ENCODE results near the gene COL5A3.

The COL5A3 gene

DNA sequence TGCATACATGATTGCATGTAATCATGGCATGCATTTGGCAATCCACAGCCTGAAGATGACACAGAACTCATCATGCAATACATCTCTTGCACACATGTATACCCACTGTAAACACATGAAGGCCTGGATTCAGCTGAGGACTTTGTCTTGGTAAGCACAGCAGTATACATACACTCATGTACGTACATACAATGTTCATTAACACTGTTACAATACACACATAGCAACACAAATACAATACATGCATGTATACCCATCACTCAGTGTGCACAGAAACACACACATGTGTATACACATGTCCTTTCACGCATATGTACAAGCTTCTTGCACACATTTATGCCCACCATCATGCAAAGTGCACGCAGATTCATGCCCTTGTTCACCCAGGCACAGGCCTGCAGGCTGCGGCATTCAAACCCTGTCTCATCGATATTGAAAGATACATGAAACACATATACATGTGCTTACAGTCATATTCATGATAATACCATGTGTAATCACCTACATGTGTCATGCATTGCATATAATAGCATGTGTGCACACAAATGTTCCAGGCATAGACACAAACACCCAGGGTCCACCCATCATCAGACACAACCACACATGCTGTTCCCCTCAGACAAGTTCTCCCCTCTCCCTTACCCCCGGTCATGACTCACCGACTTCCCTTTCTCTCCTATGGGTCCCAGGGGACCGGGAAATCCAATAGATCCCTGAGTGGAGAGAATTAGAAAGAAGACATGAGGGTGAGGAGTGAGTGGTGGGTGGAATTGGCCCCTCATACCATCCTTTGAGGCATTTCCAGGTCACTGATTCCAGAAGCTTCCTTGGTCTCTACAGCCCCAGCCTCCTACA is 28.7 kb downstream of the COL5A3 start:
- TF ChIP-seq RAD21 (IDR thresholded peaks at IDR 0.05; ENCODE audit: low read depth) (no peak), ZBTB7A (IDR thresholded peaks at IDR 0.05; ENCODE audit: low read depth) (no peak), CREB1 (IDR thresholded peaks at IDR 0.05; ENCODE audit: low read depth) (no peak), NFIC (IDR thresholded peaks at IDR 0.05) (no peak), TEAD4 (IDR thresholded peaks at IDR 0.05) (no peak), EP300 (IDR thresholded peaks at IDR 0.05; ENCODE audit: borderline replicate concordance) (no peak), EGR1 (IDR thresholded peaks at IDR 0.05) (no peak), YY1 (IDR thresholded peaks at IDR 0.05; ENCODE audit: low read depth) (no peak), CEBPB (IDR thresholded peaks at IDR 0.05) (no peak)
- TF ChIP-seq, protein P1, sequence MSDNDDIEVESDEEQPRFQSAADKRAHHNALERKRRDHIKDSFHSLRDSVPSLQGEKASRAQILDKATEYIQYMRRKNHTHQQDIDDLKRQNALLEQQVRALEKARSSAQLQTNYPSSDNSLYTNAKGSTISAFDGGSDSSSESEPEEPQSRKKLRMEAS (IDR thresholded peaks at IDR 0.05) = no peak
- TF ChIP-seq, protein P2, sequence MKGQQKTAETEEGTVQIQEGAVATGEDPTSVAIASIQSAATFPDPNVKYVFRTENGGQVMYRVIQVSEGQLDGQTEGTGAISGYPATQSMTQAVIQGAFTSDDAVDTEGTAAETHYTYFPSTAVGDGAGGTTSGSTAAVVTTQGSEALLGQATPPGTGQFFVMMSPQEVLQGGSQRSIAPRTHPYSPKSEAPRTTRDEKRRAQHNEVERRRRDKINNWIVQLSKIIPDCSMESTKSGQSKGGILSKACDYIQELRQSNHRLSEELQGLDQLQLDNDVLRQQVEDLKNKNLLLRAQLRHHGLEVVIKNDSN (IDR thresholded peaks at IDR 0.05) = no peak

DNA sequence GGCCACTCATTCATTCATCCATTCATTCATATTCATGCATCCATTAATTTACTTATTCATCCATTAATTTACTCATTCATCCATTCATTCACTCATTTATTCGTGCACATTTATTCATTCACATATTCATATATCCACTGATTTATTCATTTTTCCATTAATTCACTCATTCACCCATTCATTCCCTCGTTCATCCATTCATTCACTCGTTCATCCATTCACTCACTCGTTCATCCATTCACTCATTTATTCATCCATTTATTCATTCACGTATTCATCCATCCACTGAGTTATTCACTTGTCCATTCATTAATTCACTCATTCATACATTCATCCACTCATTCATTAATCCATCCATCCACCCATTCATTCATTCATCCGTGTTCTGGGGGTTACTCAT is 38.2 kb downstream of the COL5A3 start:
- TF ChIP-seq NFIC (IDR thresholded peaks at IDR 0.05) (no peak), CEBPB (IDR thresholded peaks at IDR 0.05) (no peak), ZBTB7A (IDR thresholded peaks at IDR 0.05; ENCODE audit: low read depth) (no peak), FOXM1 (IDR thresholded peaks at IDR 0.05; ENCODE audit: borderline replicate concordance, low read depth) (no peak)
- TF ChIP-seq, protein P3, sequence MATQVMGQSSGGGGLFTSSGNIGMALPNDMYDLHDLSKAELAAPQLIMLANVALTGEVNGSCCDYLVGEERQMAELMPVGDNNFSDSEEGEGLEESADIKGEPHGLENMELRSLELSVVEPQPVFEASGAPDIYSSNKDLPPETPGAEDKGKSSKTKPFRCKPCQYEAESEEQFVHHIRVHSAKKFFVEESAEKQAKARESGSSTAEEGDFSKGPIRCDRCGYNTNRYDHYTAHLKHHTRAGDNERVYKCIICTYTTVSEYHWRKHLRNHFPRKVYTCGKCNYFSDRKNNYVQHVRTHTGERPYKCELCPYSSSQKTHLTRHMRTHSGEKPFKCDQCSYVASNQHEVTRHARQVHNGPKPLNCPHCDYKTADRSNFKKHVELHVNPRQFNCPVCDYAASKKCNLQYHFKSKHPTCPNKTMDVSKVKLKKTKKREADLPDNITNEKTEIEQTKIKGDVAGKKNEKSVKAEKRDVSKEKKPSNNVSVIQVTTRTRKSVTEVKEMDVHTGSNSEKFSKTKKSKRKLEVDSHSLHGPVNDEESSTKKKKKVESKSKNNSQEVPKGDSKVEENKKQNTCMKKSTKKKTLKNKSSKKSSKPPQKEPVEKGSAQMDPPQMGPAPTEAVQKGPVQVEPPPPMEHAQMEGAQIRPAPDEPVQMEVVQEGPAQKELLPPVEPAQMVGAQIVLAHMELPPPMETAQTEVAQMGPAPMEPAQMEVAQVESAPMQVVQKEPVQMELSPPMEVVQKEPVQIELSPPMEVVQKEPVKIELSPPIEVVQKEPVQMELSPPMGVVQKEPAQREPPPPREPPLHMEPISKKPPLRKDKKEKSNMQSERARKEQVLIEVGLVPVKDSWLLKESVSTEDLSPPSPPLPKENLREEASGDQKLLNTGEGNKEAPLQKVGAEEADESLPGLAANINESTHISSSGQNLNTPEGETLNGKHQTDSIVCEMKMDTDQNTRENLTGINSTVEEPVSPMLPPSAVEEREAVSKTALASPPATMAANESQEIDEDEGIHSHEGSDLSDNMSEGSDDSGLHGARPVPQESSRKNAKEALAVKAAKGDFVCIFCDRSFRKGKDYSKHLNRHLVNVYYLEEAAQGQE (IDR thresholded peaks at IDR 0.05; ENCODE audit: low read depth) = no peak
- TF ChIP-seq, protein P1 (IDR thresholded peaks at IDR 0.05) = no peak

DNA sequence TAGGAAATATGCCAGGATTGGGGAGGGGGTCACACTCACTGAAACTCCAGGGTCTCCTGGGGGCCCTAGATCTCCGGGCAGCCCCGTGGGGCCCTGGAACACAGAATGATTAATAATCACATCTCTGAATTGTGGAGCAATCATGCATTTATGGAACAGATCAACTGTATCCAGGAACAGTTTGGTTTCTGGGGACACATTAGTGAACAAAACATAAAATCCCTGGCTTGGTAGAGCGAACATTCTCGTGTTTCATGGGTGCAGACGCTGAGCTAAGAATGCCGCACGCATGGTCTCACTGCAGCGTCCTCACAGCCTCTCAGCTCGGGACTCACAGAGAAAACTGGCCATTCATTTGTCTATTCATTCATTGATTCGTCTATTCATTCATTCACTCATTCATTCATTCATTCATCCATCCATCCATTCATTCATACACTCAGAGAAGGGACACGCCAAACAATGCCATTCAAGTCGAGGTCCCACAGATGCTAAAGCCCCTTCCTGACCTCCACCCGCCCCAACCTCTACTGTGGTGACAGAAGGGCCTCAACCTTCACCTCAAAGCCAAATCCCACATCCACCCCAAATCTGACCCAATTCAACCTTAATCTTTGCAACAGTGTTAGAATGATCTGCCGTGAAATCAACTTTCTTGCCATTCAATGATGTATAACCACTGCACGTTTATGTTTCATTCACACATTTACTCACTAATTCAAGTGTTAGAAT is 39.0 kb downstream of the COL5A3 start:
- TF ChIP-seq, protein P1 (IDR thresholded peaks at IDR 0.05) = no peak
- TF ChIP-seq TAF1 (IDR thresholded peaks at IDR 0.05; ENCODE audit: low read depth) = no peak
- TF ChIP-seq RAD21 (IDR thresholded peaks at IDR 0.05; ENCODE audit: low read depth) = no peak
- no peak for TF ChIP-seq CEBPB (IDR thresholded peaks at IDR 0.05)
- TF ChIP-seq EP300 (IDR thresholded peaks at IDR 0.05; ENCODE audit: borderline replicate concordance) = no peak
- no peak for TF ChIP-seq FOXM1 (IDR thresholded peaks at IDR 0.05; ENCODE audit: borderline replicate concordance, low read depth)
- TF ChIP-seq, protein P3 (IDR thresholded peaks at IDR 0.05; ENCODE audit: low read depth) = no peak
- no peak for TF ChIP-seq TCF12 (IDR thresholded peaks at IDR 0.05; ENCODE audit: low read depth)
- no peak for TF ChIP-seq TEAD4 (IDR thresholded peaks at IDR 0.05)
- no peak for TF ChIP-seq YY1 (IDR thresholded peaks at IDR 0.05; ENCODE audit: low read depth)

DNA sequence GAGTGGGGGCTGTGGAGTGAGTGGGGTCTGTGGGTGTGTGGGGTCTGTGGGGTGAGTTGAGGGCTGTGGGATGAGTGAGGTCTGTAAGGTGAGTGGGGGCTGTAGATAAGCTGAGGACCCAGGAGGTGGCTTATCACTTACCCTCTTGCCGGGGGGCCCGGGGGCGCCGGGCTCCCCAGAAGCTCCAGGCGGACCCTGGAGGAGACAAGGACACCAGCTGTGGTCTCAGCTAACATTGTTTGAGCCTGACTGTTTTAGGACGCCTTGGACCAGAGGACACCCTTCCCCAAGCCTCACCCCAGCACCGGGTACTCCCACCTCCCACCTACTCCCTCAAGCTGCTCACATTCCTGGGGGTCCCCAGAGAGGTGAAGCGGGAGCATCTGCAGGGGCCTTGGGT is 39.8 kb downstream of the COL5A3 start:
- no peak for TF ChIP-seq ZBTB7A (IDR thresholded peaks at IDR 0.05; ENCODE audit: low read depth)
- TF ChIP-seq FOXM1 (IDR thresholded peaks at IDR 0.05; ENCODE audit: borderline replicate concordance, low read depth) = no peak
- TF ChIP-seq, protein P1 (IDR thresholded peaks at IDR 0.05) = no peak
- TF ChIP-seq TAF1 (IDR thresholded peaks at IDR 0.05; ENCODE audit: low read depth) = no peak
- TF ChIP-seq, protein P3 (IDR thresholded peaks at IDR 0.05; ENCODE audit: low read depth) = no peak
- no peak for TF ChIP-seq YY1 (IDR thresholded peaks at IDR 0.05; ENCODE audit: low read depth)
- no peak for TF ChIP-seq TCF12 (IDR thresholded peaks at IDR 0.05; ENCODE audit: low read depth)
- TF ChIP-seq NFIC (IDR thresholded peaks at IDR 0.05) = no peak
- TF ChIP-seq EP300 (IDR thresholded peaks at IDR 0.05; ENCODE audit: borderline replicate concordance) = no peak
- TF ChIP-seq, protein P2 (IDR thresholded peaks at IDR 0.05) = no peak
- TF ChIP-seq RAD21 (IDR thresholded peaks at IDR 0.05; ENCODE audit: low read depth) = no peak
- no peak for TF ChIP-seq TEAD4 (IDR thresholded peaks at IDR 0.05)
- TF ChIP-seq EGR1 (IDR thresholded peaks at IDR 0.05) = no peak
- no peak for TF ChIP-seq CEBPB (IDR thresholded peaks at IDR 0.05)

Data from Ishikawa (cell line).